Prostate gland (tissue), 2 donors: ENCODE results near the gene GPR31.

Experiments used
- CTCF ChIP-seq, 4 experiments: fragments of 200-600 bp in 2 of 4; fragments of 450-650 bp in 2 of 4; sonication (generic) in 2 of 4; IDR thresholded peaks; 1 replicate in 3 of 4; 2 replicates in 1 of 4; pipeline ENCODE4 v1.5.1; 2016 to 2019; ENCODE audit warnings: antibody characterized with exemption in 4 of 4, mild to moderate bottlenecking in 2 of 4, moderate library complexity in 2 of 4
- POLR2AphosphoS5 ChIP-seq: sonication (generic); formaldehyde crosslinking; IDR thresholded peaks from one replicate; pipeline ENCODE4 v1.6.1; 2017; ENCODE audit warnings: antibody characterized with exemption

DNA sequence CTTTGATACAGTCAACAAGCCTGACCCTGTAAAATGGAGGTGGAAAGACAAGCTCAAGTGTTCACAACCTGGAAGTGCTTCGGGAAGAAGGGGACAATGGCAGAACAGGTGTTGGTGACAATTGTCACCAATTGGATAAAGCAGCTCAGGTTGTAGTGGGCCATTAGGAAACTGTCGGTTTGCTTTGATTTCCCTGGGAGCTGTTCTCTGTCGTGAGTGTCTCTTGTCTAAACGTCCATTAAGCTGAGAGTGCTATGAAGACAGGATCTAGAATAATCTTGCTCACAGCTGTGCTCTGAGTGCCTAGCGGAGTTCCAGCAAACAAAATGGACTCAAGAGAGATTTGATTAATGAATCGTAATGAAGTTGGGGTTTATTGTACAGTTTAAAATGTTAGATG is 19.9 kb downstream of the GPR31 start:
- no peak for TF ChIP-seq CTCF (IDR thresholded peaks at IDR 0.05)
- no peak for TF ChIP-seq POLR2AphosphoS5
